Sigmoid colon (tissue), 4 donors: ENCODE results near the gene AFDN.

Source experiments
- POLR2AphosphoS5 ChIP-seq, 4 donors: sonication (generic); formaldehyde crosslinking; IDR thresholded peaks; one replicate each; pipeline ENCODE4 v1.6.1; 2017; ENCODE audit warnings: antibody characterized with exemption in 4 of 4
- TF ChIP-seq, protein P1 (sequence below), 4 experiments: fragments of 450-650 bp in 3 of 4; fragments of 200-600 bp in 1 of 4; IDR thresholded peaks; one replicate each; pipeline ENCODE4 v1.5.1; 2016 to 2019; ENCODE audit warnings: antibody characterized with exemption in 4 of 4, mild to moderate bottlenecking in 3 of 4, moderate library complexity in 2 of 4

- no peak for TF ChIP-seq POLR2AphosphoS5 (IDR thresholded peaks at IDR 0.05)
- TF ChIP-seq, protein P1, sequence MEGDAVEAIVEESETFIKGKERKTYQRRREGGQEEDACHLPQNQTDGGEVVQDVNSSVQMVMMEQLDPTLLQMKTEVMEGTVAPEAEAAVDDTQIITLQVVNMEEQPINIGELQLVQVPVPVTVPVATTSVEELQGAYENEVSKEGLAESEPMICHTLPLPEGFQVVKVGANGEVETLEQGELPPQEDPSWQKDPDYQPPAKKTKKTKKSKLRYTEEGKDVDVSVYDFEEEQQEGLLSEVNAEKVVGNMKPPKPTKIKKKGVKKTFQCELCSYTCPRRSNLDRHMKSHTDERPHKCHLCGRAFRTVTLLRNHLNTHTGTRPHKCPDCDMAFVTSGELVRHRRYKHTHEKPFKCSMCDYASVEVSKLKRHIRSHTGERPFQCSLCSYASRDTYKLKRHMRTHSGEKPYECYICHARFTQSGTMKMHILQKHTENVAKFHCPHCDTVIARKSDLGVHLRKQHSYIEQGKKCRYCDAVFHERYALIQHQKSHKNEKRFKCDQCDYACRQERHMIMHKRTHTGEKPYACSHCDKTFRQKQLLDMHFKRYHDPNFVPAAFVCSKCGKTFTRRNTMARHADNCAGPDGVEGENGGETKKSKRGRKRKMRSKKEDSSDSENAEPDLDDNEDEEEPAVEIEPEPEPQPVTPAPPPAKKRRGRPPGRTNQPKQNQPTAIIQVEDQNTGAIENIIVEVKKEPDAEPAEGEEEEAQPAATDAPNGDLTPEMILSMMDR (IDR thresholded peaks at IDR 0.05): no peak
These were observed 193.5 kb downstream of the AFDN start for GRCh38 chr6:168020242-168020641.
